Activated naive CD4-positive, alpha-beta T cell treated with anti-CD3 and anti-CD28 coated beads, Interleukin-2, amount 10 ng/mL, durations not matched to agents 7 days and 5 days (primary cell): Measurements from ENCODE around the gene RNFT2.
"Not testable (repeated sequence)": the region's sequence is repeated elsewhere in the genome, so short reads cannot be mapped to it uniquely, and the experiment has no call there.

Experiments used
- CTCF ChIA-PET: fragments of 350-600 bp; sonication (Branson Sonifier 250); formaldehyde crosslinking; loops from one replicate; lab custom pipeline; 2021; ENCODE audit warnings: antibody characterized with exemption; lab: Charles Lee
- DNase-seq: peaks from one replicate; pipeline ENCODE4 v3.0.0-alpha.2; 2020
- H3K27ac Mint-ChIP-seq: one replicate; pipeline ENCODE4 v1.8.0; 2021; ENCODE audit warnings: mild to moderate bottlenecking, moderate library complexity, mixed read lengths
- H3K27me3 Mint-ChIP-seq: one replicate; pipeline ENCODE4 v1.8.0; 2021; ENCODE audit warnings: mild to moderate bottlenecking, mixed read lengths
- H3K36me3 Mint-ChIP-seq: one replicate; pipeline ENCODE4 v1.8.0; 2021; ENCODE audit warnings: mixed read lengths
- H3K4me1 Mint-ChIP-seq: one replicate; pipeline ENCODE4 v1.8.0; 2021; ENCODE audit warnings: mixed read lengths
- H3K4me3 Mint-ChIP-seq: one replicate; pipeline ENCODE4 v1.8.0; 2021; ENCODE audit warnings: mild to moderate bottlenecking, moderate library complexity, mixed read lengths
- H3K9me3 Mint-ChIP-seq: one replicate; pipeline ENCODE4 v1.8.0; 2021; ENCODE audit warnings: mixed read lengths

RNFT2 gene

DNA sequence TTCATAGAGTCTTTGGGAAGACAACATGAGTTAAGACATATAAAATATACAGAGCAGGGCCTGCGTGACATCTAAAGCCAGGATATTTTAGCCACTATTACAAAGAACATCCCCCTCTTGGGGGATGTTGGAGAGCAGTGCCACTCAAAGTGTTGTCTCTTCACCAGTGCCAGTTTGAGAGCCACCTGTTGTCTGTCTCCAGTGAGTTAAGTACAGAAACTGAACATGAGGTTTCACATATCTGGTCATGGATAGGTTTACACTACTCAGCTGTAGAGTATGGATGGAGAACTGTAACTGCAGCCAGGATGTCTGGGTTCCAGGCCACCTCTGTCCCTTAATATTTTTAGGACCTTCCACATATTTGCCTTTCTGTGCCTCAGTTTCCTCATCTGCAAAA is 39.1 kb downstream of the RNFT2 start:
- Mint-ChIP-seq H3K36me3 (peaks cover 5% of the 10 kb centered on the region), H3K27me3 (no peaks in the 10 kb centered on the region), H3K27ac (no peak overlapping the region), H3K9me3 (no peaks in the 10 kb centered on the region), H3K4me3 (no peak overlapping the region), H3K4me1 (peaks cover 6% of the 10 kb centered on the region)
- CTCF ChIA-PET: no interaction called here
- DNase-seq: no peak

DNA sequence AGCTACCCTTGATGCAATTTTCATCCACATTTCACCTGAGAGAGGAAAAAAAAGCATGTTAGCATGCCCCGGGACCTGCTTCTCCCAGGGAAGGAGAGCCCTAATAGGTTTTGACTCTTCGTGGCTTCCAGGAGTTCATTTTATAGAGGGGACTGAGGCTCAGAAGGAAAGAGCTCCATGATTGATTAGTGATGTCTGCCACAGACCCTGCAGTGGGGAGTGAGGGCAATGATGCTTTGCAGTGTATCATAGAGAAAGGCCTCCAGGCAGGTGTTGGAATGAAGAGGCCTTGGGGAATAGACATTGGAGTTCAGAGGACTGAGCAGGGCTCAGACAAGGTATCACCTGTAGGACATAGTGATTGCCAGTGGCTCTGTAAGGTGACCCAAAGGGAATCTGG is 41.5 kb downstream of the RNFT2 start:
- Mint-ChIP-seq H3K4me3 (no peak overlapping the region), H3K36me3 (peaks cover 5% of the 10 kb centered on the region), H3K27me3 (no peaks in the 10 kb centered on the region), H3K4me1 (no peaks in the 10 kb centered on the region), H3K27ac (no peak overlapping the region), H3K9me3 (no peaks in the 10 kb centered on the region)
- CTCF ChIA-PET: no interaction called here
- no peak for DNase-seq

DNA sequence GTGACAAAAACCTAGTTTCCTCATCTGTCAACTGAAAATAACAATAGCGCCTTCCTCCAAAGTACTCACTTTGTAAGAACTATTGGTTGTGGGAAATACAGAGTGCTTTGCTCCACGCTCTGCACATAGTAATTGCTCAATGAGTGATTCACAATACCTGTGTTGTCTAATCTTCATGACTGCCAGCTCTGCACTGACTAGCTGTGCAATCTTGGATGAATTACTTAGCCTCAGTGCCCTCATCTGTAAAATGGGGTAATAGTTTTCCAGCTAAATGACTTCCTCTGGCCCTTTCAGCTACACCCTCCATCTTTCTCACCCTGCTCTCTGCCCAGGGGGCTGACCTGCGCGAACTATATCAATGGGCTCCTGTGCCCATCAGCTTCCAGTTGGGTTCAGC is 42.8 kb downstream of the RNFT2 start:
- Mint-ChIP-seq H3K36me3 (peaks cover 9% of the 10 kb centered on the region), H3K4me3 (no peak overlapping the region), H3K27me3 (no peaks in the 10 kb centered on the region), H3K4me1 (no peaks in the 10 kb centered on the region), H3K27ac (no peak overlapping the region), H3K9me3 (no peaks in the 10 kb centered on the region)
- CTCF ChIA-PET: no interaction called here
- no peak for DNase-seq

DNA sequence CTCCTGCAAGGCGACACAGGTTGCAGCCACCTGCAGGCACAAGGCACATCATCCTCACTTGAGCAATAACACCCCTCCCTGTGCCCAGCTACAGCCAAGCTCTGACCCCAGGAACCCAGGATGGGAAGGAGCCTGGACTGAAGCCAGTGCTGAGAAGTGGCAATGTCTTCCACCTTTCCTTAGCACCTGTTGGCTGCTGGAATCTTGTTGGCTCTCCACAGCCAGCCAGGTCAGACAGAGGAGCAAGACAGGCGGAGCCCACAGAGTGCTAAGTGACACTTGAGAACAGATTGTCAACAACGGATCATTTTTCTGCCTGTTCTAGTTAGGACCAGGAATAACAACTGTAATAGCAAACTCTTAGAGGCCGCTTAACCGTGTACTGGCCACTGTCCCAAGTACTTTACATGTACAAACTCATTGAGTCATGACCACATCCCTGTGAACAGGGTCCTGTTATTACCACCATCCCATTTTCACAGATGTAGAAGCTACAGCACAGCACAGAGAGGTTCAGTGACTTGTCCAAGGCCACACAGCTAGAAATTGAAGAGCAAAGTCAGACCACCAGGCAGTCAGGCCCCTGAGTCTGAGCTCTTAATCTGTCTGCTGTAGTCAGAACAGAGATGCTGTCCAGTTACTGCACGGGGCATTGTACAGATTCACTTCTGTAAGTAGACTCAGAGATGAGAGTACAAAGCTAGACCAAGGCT is 45.6 kb downstream of the RNFT2 start:
- DNase-seq: no peak
- CTCF ChIA-PET: interaction anchor here (0.8 kb wide), 1 partner anchor 83 kb away, joined by 3 read pairs; no protein-coding TSS in a partner anchor
- Mint-ChIP-seq H3K4me1 (no peaks in the 10 kb centered on the region), H3K27me3 (no peaks in the 10 kb centered on the region), H3K36me3 (peaks cover 9% of the 10 kb centered on the region), H3K9me3 (no peaks in the 10 kb centered on the region), H3K4me3 (no peak overlapping the region), H3K27ac (no peak overlapping the region)

DNA sequence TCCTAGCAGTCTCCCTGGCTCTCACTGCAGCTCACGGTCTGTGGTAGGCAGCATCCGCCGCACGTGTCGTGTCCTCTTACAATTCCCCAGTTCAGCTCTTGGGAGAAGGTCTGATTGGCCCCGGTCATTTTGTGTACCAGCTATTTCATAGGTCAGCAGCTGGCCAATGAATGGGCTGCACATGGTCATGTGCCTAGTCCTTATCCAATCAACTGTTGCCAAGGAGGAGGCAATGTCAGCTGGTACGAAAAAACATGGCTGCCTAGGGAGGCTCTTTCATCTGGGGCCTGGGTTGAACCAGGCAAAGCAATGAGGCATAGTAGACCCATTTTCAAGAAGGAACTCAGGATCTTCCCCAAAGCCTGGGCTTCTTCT is 46.1 kb downstream of the RNFT2 start:
- no peak for DNase-seq
- no peaks in the 10 kb centered on the region for H3K4me1 Mint-ChIP-seq
- H3K36me3 Mint-ChIP-seq: peaks cover 9% of the 10 kb centered on the region
- H3K27me3 Mint-ChIP-seq: no peaks in the 10 kb centered on the region
- H3K4me3 Mint-ChIP-seq: no peak overlapping the region
- CTCF ChIA-PET: no interaction called here
- H3K27ac Mint-ChIP-seq: no peak overlapping the region
- H3K9me3 Mint-ChIP-seq: no peaks in the 10 kb centered on the region

DNA sequence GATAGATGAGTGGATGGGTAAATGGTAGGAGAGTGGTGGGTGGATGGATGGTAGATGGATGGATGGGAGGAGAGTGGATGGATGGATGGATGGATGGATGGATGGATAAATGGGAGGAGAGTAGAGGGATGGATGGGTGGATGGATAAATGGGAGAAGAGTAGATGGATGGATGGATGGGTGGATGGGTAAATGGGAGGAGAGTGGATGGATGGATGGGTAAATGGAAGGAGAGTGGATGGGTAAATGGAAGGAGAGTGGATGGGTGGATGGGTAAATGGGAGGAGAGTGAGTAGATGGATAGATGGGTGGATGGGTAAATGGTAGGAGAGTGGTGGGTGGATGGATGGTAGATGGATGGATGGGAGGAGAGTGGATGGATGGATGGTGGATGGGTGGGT is 51.4 kb downstream of the RNFT2 start:
- H3K9me3 Mint-ChIP-seq, CTCF ChIA-PET, H3K27me3 Mint-ChIP-seq, H3K4me1 Mint-ChIP-seq, H3K27ac Mint-ChIP-seq, H3K4me3 Mint-ChIP-seq, H3K36me3 Mint-ChIP-seq, DNase-seq: not testable (repeated sequence)

DNA sequence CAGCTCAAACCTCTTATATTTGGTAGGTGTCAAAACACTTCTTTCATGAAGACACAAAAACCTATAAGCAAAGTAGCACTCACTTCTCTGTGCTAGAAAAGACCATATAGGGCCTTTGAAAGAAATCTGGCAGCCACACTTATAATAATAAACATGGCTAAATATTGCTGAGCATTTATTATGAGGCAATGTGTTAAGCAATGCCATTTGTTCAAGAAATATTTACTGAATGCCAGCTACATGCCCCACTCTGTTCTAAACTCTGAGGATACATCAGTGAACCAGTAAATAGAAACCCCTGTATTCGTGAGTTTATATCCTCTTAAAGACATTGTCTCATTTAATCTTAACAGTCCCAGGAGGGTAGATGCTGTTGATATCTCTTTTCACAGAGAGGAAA is 52.0 kb downstream of the RNFT2 start:
- no peaks in the 10 kb centered on the region for H3K9me3 Mint-ChIP-seq
- CTCF ChIA-PET: no interaction called here
- H3K27me3 Mint-ChIP-seq: no peaks in the 10 kb centered on the region
- no peak overlapping the region for H3K4me3 Mint-ChIP-seq
- DNase-seq: no peak
- H3K36me3 Mint-ChIP-seq: no peaks in the 10 kb centered on the region
- no peak overlapping the region for H3K27ac Mint-ChIP-seq
- H3K4me1 Mint-ChIP-seq: no peaks in the 10 kb centered on the region

DNA sequence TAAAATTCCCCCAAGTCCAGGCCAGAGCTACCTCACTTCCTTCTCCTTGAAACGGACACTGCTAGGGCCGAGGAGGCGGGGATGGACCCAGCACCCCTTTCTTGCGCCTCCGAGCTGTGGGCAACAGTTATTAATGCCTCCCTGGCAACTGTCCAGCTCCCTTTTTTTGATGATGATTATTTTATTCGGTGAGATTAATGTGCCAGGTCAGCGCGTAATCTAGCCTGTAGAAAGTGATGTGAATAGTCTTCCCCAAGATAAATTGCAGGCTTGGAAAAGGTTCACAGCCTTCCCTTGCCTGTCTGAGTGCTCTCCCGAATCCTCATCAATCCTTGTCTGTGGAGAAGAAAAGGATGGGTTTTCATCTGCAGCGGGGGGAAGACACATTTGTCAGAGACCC is 54.3 kb downstream of the RNFT2 start:
- DNase-seq: no peak
- H3K27ac Mint-ChIP-seq: no peak overlapping the region
- CTCF ChIA-PET: no interaction called here
- no peak overlapping the region for H3K4me3 Mint-ChIP-seq
- H3K27me3 Mint-ChIP-seq: no peaks in the 10 kb centered on the region
- H3K36me3 Mint-ChIP-seq: no peaks in the 10 kb centered on the region
- H3K9me3 Mint-ChIP-seq: no peaks in the 10 kb centered on the region
- H3K4me1 Mint-ChIP-seq: no peaks in the 10 kb centered on the region

DNA sequence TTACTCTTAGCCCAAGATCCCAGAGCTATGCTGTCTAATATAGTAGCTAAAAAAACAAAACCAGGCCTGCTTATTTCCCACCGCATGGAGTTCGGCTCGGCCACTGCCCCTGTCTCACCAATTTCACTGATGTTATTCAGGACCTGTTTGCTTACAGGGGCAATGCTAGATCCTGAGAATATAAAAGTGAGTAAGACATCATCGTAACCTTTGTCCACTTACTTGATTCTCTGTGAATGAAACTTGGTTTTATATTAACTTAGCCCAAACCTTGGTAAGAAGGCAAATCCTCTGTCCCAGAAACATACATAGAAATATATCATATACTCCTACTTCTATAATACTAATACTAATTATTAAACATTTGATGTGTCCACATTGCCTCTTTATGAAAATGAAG is 56.6 kb downstream of the RNFT2 start:
- no peak overlapping the region for H3K4me3 Mint-ChIP-seq
- no peak overlapping the region for H3K27ac Mint-ChIP-seq
- CTCF ChIA-PET: no interaction called here
- H3K36me3 Mint-ChIP-seq: no peaks in the 10 kb centered on the region
- H3K9me3 Mint-ChIP-seq: peaks cover 6% of the 10 kb centered on the region
- H3K4me1 Mint-ChIP-seq: no peaks in the 10 kb centered on the region
- no peaks in the 10 kb centered on the region for H3K27me3 Mint-ChIP-seq
- DNase-seq: no peak

DNA sequence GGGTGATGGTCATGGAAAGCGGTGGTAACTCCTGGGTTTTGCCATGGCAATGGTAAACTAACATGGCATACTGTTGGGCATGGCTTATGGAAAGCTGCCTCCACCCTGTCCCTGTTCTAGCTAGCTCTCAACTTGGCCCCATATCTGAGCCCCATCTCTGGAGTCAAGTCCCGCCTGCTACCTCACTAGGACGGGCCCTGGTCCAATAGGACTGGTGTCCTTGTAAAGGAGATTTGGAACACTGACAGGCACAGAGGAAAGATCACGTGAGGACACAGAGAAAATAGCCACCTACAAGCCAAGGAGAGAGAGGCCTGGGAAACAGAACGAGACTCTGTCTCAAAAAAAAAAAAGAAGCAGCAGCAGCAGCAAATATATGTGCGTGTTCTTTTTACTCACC is 59.8 kb downstream of the RNFT2 start:
- Mint-ChIP-seq H3K27ac (no peak overlapping the region), H3K36me3 (peaks cover 3% of the 10 kb centered on the region), H3K9me3 (peaks cover 10% of the 10 kb centered on the region), H3K4me3 (no peak overlapping the region), H3K27me3 (no peaks in the 10 kb centered on the region), H3K4me1 (no peaks in the 10 kb centered on the region)
- CTCF ChIA-PET: interaction anchor here (1.1 kb wide), 1 partner anchor 38 kb away, joined by 4 read pairs; no protein-coding TSS in a partner anchor
- DNase-seq: no peak

DNA sequence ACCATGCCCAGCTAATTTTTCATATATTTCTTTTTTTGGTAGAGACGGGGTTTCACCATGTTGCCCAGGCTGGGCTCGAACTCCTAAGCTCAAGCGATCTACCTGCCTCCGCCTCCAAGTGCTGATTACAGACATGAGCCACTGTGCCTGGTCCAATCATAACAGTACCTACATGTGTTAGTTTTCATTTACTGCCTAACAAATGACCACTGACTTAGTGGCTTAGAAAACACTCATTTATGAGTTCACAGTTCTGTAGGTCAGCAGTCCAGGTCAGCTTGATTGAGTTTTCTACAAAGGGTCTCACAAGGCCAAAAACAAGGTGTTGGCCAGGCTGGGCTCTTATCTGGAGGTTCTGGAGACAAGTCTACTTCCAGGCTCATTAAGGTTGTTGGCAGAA is 60.6 kb downstream of the RNFT2 start:
- Mint-ChIP-seq H3K9me3 (peaks cover 10% of the 10 kb centered on the region), H3K27me3 (no peaks in the 10 kb centered on the region), H3K4me3 (no peak overlapping the region), H3K36me3 (peaks cover 3% of the 10 kb centered on the region), H3K4me1 (no peaks in the 10 kb centered on the region), H3K27ac (no peak overlapping the region)
- CTCF ChIA-PET: interaction anchor here (1.1 kb wide), 1 partner anchor 39 kb away, joined by 4 read pairs; no protein-coding TSS in a partner anchor
- no peak for DNase-seq

DNA sequence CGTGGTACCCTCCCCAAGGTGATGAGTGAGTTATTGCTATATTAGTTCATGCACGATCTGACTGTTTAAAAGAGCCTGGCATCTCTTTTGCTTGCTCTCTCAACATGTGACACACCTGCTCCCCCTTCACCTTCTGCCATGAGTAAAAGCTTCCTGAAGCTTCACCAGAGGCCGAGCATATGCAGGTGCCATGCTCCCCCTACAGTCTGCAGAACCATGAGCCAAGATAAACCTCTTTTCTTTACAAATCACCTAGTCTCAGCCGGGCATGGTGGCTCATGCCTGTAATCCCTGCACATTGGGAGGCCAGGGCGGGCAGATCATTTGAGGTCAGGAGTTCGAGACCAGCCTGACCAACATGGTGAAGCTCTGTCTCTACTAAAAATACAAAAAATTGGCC is 61.8 kb downstream of the RNFT2 start:
- Mint-ChIP-seq H3K36me3 (peaks cover 3% of the 10 kb centered on the region), H3K4me3 (no peak overlapping the region), H3K9me3 (peaks cover 10% of the 10 kb centered on the region), H3K4me1 (no peaks in the 10 kb centered on the region), H3K27ac (no peak overlapping the region), H3K27me3 (no peaks in the 10 kb centered on the region)
- CTCF ChIA-PET: no interaction called here
- DNase-seq: no peak

DNA sequence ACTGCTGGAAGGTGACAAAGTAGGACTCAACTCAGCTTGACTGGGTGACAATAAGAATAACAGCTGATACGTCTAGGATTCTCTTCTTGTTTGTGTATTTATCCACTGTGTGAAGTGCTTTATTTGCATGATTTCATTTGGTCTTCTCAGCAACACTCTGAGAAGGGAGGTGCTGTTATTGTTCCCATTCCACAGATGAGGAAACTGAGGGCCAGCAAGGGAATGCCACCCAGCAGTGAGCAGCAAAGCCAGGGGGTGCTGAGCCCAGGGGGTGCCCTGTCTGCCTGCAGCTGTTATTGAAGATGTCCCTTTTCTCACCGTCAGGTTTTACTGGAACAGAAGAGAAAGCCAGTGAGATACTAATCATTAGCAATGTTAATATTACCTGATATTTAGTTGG is 62.8 kb downstream of the RNFT2 start:
- peaks cover 3% of the 10 kb centered on the region for H3K36me3 Mint-ChIP-seq
- no peak overlapping the region for H3K4me3 Mint-ChIP-seq
- no peak overlapping the region for H3K27ac Mint-ChIP-seq
- no peak for DNase-seq
- H3K4me1 Mint-ChIP-seq: no peaks in the 10 kb centered on the region
- no peaks in the 10 kb centered on the region for H3K27me3 Mint-ChIP-seq
- H3K9me3 Mint-ChIP-seq: peaks cover 10% of the 10 kb centered on the region
- CTCF ChIA-PET: no interaction called here

DNA sequence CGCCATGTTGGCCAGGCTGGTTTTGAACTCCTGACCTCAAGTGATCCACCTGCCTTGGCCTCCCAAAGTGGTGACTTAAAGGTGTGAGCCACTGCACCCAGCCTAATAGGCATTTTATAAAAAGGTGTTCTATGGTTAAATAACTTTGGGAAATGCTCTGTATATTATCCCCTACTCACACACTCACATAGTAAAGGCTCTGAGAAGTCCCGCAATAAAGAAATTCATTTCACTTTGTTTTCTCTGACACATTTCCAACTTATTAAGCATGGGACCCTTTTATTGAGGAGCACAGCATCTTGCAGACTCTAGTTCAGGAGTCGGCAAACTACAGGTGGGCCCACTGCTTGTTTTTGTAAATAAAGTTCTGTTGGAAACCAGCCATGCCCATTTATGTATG is 63.9 kb downstream of the RNFT2 start:
- Mint-ChIP-seq H3K36me3 (peaks cover 3% of the 10 kb centered on the region), H3K9me3 (peaks cover 10% of the 10 kb centered on the region), H3K4me1 (no peaks in the 10 kb centered on the region), H3K27ac (no peak overlapping the region), H3K27me3 (no peaks in the 10 kb centered on the region), H3K4me3 (no peak overlapping the region)
- DNase-seq: no peak
- CTCF ChIA-PET: no interaction called here

DNA sequence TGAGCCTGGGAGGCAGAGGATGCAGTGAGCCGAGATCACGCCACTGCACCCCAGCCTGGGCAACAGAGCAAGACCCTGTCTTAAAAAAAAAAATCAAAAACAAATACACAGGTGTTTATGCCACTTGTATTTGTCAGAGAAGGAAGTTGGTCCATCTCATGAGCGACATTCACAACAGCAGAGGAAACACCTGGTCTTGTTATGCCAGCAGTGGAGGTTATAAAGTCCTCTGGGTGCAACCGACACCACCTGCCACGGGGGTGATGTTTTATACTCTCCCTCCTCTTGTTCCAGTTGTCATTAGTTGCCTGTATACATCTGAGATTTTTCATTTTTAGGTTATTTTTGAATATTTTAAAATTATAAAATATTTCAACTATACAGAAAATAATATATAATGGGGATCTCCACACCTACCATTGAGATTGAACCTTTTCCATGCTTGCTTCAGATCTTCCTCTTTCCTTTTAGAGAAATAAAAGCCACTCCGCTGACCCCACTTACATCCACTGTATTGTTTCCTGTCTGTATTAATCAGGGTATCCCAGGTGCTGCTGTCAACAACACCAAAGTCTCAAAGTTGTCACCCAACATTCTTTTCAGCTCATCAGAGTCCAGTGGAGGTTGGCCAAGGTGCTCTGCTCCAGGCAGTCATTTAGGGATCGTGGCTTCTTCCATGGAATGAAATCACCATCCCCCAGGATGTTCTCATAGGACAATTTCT is 65.1 kb downstream of the RNFT2 start:
- Mint-ChIP-seq H3K36me3 (peaks cover 3% of the 10 kb centered on the region), H3K9me3 (peaks cover 6% of the 10 kb centered on the region), H3K27ac (no peak overlapping the region), H3K4me1 (no peaks in the 10 kb centered on the region), H3K27me3 (no peaks in the 10 kb centered on the region), H3K4me3 (no peak overlapping the region)
- CTCF ChIA-PET: no interaction called here
- no peak for DNase-seq
